ENCODE data around the gene SULT1C3.

SULT1C3 gene

GRCh38 chr2:108228006-108228405 is 11.8 kb upstream of the SULT1C3 start:
- no peak for TF ChIP-seq ZNF274 (IDR thresholded peaks at IDR 0.05; ENCODE audit: low read depth, low read length)
- H3K4me3 ChIP-seq (ENCODE audit: low read length) = no peak overlapping the region

DNA sequence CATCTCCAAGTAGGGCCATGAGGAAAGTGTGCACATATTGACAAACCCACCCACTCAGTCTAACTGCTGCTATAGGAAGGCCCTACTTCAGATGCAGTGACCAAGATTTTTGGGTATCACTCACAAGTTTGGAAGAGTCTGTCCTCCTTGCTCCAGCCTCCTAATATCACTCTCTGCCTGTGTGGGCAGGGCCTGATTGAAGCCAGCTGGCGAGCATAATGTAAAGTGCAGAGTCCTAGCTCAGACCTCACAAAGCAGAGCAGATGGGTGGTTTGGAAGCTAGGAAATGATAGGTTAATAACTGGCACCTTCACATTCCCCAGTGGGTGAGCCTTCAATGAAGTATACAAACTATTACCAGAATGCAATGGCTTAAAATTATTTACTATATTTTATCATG is 11.2 kb upstream of the SULT1C3 start:
- no peak overlapping the region for H3K4me3 ChIP-seq (ENCODE audit: low read length)
- no peak for TF ChIP-seq ZNF274 (IDR thresholded peaks at IDR 0.05; ENCODE audit: low read depth, low read length)

DNA sequence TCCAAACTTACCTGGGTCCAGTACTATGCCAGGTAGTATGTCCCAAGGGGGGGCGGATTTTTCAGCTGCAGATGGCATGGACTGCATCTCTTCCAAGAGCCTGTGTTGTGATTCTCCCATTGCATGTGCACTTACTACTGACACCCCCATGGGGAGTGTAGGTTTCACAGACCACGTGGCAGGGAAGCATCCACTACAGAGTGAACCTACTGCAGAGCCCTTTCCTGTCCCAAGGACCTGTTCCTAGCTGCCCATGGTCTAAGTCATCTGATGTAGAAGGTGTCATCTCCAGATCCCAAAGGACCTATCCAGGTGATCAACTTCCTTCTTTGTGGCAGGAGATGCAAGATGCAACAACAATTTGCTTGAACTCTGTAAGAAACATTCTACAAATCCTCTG is 9.9 kb upstream of the SULT1C3 start:
- H3K4me3 ChIP-seq (ENCODE audit: low read length) = no peak overlapping the region
- no peak for TF ChIP-seq ZNF274 (IDR thresholded peaks at IDR 0.05; ENCODE audit: low read depth, low read length)

DNA sequence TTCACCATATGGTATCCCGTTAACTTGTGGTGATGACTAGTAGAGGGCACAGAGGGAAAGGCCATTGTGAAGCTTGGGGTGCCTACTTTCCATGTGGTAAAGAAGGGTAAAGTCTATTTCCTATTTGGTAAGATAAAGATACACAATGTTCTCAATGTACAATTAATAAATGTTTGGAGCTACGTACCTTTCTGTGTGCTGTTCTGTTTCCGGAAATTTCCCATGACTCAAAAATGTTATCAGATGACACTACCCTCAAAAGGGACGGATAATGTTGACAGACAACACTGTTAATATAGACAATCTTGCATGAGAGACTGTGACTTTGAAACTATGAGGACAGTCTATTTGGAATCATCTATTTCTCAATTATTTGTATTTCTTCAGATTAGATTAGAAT is 4.2 kb upstream of the SULT1C3 start:
- TF ChIP-seq ZNF274 (IDR thresholded peaks at IDR 0.05; ENCODE audit: low read depth, low read length) = no peak

GRCh38 chr2:108236676-108237335 is 3.0 kb upstream of the SULT1C3 start:
- no peak for TF ChIP-seq ZNF274 (IDR thresholded peaks at IDR 0.05; ENCODE audit: low read depth, low read length)
- no peak overlapping the region for H3K4me3 ChIP-seq (ENCODE audit: low read length)

More for the DNA sequence above, 4.2 kb upstream of the SULT1C3 start:
- no peak overlapping the region for H3K4me3 ChIP-seq (ENCODE audit: low read length)

DNA sequence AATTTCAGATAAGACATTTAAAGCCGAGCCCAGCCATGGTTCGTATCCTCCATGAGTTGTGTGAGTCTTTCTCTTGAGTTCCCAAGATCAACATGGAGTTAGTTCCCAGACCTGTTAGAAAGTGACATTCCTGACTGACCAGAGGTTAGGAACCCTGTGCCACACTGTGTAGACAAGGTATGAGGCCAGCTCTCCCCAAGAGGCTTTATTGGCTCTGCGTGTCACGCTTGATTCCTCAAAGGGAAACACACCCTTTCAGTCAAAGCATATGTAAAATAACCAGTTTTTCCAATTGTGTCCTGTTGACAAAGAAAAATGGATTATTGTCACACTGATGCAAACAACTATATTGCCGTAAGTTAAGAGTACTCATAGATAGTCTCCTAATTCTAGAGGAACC is 1.2 kb downstream of the SULT1C3 start:
- H3K4me3 ChIP-seq (ENCODE audit: low read length) = no peak overlapping the region
- TF ChIP-seq ZNF274 (IDR thresholded peaks at IDR 0.05; ENCODE audit: low read depth, low read length) = no peak

DNA sequence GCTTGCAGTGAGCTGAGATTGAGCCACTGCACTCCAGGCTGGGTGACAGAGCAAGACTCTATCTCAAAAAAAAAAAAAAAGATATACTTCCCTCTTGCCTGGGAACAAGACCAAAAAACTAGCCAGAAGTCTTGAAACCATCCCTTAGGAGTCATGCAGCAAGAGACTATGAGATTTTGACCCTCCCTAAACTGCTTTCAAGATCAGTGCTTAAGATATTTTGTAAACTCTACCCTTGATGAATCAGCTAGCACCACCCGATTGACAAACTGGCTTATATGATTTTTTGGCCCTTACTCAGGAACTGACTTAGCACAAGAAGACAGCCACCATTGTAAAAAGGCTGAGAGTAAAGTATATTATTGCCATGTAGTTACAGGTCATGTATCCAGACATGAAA is 3.8 kb downstream of the SULT1C3 start:
- no peak overlapping the region for H3K4me3 ChIP-seq (ENCODE audit: low read length)
- TF ChIP-seq ZNF274 (IDR thresholded peaks at IDR 0.05; ENCODE audit: low read depth, low read length) = no peak

DNA sequence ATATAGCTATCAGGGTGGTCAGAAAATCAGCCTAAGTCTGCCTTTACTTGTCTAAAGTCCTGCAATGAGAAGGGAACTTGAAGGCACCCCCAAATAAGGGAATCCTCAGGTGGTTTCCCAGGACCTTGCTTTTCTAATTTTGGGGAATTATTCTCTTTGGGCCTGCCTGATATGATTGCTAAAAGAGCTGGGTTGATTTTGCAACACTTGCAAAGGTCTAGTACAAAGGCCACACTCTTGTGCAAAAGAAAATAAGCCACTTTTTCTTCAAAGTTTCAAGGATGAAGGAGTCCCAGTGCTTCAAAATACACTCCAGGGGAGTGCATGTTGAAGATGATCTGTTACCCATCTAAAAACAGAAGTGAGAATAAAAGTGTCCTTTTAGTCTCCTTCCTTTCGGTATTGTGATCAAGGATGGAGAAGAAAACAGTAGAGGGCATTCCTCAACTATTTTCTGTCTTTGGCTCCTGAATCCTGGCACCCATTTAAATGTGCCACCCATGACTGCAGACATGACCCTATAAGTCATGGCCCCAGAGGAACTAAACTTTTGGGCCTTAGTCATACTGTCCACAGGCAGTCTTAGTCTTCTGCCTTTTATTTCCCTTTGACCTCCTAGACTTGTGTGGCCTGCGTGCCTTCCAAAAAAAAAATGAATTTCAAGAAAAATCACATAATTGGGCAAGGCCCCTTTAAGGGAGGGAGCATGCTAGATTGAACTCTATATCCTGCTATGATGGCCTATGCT is 5.1 kb downstream of the SULT1C3 start:
- H3K4me3 ChIP-seq (ENCODE audit: low read length) = no peak overlapping the region
- no peak for TF ChIP-seq ZNF274 (IDR thresholded peaks at IDR 0.05; ENCODE audit: low read depth, low read length)

- TF ChIP-seq ZNF274 (IDR thresholded peaks at IDR 0.05; ENCODE audit: low read depth, low read length) = no peak
Observed at GRCh38 chr2:108253106-108253505, 13.3 kb downstream of the SULT1C3 start.

GRCh38 chr2:108257757-108258331 is 18.1 kb downstream of the SULT1C3 start:
- no peak for TF ChIP-seq ZNF274 (IDR thresholded peaks at IDR 0.05; ENCODE audit: low read depth, low read length)
- H3K4me3 ChIP-seq (ENCODE audit: low read length) = no peak overlapping the region

More at GRCh38 chr2:108253106-108253505, 13.3 kb downstream of the SULT1C3 start:
- no peak overlapping the region for H3K4me3 ChIP-seq (ENCODE audit: low read length)

DNA sequence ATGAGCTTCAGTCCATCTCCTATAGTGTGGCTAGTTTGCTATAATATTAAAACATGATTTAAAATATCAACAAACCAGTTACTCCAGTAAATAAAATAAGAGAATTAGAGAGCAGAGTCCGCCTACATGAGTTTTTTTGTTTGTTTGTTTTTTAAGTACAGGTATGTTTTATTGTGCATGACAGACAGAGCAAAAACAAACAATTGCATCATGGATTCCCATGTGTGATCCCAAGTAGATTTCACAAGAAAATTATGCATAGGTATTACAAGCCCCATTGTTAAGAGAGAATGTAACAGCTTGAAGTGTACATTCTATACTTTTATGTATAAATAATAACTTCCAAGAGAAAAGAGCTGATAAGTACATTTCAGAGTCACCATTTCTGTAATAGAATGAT is 21.0 kb downstream of the SULT1C3 start:
- no peak overlapping the region for H3K4me3 ChIP-seq (ENCODE audit: low read length)
- no peak for TF ChIP-seq ZNF274 (IDR thresholded peaks at IDR 0.05; ENCODE audit: low read depth, low read length)

DNA sequence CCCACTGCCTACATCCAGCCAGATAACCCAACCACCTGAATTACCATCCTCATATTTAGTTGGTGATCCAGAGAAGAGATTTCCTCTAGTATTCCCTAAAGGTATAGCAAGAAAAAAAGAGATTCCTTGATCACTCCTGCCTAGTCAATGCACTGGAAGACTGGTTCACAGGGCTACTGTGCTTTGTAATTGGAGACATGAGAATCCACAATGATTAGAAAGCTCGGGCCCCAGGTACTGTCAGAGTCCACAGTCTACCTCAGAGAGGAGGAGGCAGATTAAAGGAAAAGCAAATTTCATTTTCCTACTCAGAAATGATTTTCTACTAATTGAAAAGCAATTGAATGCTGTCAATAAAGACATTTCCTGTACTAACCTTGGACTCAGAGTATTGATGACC is 22.3 kb downstream of the SULT1C3 start:
- no peak for TF ChIP-seq ZNF274 (IDR thresholded peaks at IDR 0.05; ENCODE audit: low read depth, low read length)
- no peak overlapping the region for H3K4me3 ChIP-seq (ENCODE audit: low read length)

DNA sequence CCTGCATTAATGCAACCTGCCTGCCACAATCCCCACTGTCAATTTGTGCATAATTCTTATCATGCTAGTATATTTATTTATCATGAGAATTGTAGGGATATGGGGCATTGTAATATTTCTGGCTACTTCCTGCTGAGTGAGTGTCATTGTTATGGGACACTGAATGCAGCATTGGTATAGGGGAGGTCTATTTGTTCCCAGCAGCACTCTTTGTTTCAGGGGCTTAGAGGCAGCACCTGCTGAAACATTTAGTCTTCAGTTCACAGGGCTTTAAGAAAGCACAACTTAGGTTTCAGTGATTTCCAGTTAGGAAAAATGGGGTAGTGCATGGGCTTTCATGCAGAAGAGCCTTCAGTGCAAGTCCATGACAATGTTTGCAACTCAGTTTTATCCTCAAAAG is 23.6 kb downstream of the SULT1C3 start:
- no peak for TF ChIP-seq ZNF274 (IDR thresholded peaks at IDR 0.05; ENCODE audit: low read depth, low read length)
- no peak overlapping the region for H3K4me3 ChIP-seq (ENCODE audit: low read length)

- no peak for TF ChIP-seq ZNF274 (IDR thresholded peaks at IDR 0.05; ENCODE audit: low read depth, low read length)
- H3K4me3 ChIP-seq (ENCODE audit: low read length) = no peak overlapping the region
Observed at GRCh38 chr2:108266218-108266617, 26.4 kb downstream of the SULT1C3 start.

GRCh38 chr2:108267101-108267500 is 27.3 kb downstream of the SULT1C3 start:
- no peak overlapping the region for H3K4me3 ChIP-seq (ENCODE audit: low read length)
- no peak for TF ChIP-seq ZNF274 (IDR thresholded peaks at IDR 0.05; ENCODE audit: low read depth, low read length)
